SIG-M5 treated with dmso at 0.1 percent for 504 hours (cell line): ENCODE results near the gene PRDM16.
A peak's percentile ranks its signal among the peaks of the same experiment; 100 is the strongest.

Experiments
- DNase-seq: peaks from one replicate; lab custom pipeline; 2025; ENCODE audit not compliant: unreplicated experiment; lab: John Stamatoyannopoulos, UW

The PRDM16 gene

DNA sequence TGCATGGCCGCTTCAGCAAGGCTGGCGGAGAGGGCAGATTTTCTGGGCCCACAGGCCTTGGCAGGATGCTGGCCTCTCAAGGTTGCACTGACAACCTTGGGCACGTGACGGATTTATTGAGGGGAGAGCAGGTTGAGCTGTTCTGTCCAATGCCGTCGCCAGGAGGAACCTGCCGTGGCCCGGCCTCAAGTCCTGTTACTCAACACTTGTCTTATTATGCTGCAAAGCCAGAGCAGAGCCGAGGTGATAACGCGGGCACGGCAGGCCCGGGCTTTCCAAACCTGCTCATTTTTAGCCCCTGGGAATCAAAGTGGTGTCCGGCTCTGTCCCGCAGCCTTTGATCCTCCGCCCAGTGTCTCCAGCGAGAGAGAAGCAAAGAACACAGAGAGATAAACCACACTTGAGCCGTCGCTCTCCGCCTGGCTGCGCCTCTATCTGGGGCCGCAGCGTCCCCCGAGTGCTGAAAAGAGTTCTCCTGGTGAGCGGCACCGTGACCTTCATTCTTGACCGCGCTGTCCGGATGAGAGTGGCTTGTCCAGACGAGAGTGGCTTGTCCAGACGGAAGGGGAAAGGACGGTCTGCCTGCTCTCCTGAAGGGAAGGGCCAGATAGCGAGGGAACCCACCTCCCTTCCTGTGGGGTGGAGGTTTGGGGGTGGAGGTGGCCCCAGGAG, 223.2 kb downstream of the PRDM16 start:
- no peak for DNase-seq

DNA sequence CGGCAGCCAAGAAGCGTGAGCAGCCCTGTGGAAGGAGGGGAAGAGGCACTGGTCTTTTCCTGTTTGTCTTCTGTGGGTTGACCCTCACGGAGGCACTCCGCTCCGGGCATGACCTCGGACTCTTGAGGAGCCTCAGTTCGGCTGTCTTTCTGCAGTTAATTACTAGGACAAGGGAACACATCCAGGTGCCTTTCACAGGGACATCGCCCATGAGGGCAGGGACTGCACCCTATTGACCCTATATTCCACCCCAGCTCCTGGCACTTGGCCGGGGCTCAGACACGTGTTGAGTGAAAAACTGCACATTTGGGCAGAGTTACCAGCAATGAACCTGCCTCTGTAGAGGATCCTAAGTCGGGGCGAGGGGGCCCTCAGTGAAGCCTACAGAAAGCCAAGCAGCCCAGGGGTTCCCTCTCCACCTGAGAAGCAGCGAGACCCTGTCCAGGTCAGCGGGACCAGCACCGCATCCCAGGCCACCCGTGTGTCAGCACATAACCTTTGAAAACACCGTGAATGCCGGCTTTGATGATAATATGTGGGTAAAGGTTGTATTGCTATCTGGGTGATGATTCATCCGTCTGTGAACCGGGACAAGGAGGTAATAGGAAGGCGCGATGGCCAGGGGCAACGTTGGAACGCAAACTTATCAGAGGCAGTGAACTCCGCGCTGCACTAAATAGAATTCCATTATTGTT, 224.0 kb downstream of the PRDM16 start:
- no peak for DNase-seq

DNA sequence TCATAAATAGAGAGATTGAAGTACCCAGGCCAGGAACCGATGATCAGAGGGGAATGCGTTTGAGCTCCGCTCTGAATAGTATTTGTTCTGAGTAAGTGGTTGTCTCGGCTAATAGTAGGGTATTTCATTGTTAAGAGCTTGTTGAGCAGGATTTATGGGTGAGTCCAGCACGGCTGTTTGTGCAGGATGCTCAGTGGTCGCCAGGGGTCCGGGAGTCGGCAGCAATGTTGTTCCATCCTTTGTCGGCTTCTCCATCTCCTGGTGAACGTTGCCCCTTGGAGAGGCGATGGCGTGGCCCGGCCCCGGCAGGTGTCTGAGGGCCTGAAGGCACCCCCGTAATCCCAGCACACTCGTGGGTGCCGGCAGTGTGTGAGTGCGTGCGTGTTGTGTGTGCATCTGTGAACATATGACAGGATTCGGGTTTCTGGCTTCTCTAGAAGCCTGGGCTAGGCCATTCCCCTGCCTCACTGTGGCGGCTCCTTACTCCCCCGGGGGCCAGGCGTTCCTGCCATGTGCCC, 224.6 kb downstream of the PRDM16 start:
- DNase-seq = no peak

DNA sequence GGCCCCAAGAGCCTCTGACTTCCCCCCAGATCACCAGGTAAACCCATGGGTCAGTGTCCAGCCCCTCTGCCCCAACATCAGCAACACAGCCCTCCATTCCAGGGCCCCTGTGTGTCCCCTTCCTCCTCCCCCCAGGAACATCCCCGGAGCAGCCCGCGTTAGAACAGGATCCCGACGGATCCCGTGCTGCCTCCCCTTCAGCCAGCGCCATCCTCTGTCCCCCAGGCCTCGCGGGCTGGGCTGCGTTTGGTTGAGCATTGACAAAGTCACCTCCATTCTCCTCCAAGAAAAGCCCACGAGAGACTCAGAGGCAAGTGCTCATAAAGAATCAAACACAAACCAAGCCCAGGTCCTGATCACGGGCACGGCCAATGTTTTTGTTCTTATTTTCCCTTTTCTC, 225.4 kb downstream of the PRDM16 start:
- DNase-seq = no peak

DNA sequence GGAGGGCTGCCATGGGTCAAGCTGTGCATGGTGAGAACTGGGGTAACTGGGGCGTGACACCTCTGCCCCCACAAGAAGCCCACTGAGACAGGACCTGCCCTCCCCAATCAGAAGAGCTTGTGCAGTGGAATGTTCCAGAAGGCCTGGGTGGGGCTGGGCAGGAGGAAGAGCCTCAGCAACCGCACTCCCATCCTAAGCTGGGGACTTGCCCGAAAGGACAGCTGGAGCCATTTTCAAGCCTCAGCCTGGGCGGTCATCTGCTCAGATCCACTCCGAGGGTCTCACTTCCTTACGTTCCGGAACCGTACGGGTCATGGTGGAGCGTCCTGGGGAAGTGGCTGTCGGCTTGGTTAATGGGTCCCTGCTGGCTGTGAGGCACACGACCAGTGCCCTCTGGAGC, 226.8 kb downstream of the PRDM16 start:
- no peak for DNase-seq

DNA sequence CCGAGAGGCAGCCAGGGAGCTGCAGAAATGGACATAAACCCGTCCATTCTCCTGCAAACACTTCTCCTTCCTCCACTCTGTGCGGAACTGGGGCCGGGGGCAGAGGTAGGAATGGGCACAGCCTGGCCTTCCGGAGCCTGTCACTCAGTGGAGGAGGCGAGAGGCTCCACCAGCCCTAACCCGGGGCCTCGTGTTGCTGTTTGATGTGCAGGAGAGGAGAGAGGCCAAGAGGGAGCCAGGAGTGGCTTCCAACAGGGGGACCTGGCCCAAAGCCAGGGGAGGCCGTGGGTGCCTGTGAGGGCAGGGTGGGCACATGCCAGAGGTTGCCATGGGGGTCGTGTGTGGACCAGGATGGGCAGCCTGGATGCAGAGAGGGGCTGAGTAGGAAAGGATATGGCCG, 227.3 kb downstream of the PRDM16 start:
- DNase-seq = no peak

DNA sequence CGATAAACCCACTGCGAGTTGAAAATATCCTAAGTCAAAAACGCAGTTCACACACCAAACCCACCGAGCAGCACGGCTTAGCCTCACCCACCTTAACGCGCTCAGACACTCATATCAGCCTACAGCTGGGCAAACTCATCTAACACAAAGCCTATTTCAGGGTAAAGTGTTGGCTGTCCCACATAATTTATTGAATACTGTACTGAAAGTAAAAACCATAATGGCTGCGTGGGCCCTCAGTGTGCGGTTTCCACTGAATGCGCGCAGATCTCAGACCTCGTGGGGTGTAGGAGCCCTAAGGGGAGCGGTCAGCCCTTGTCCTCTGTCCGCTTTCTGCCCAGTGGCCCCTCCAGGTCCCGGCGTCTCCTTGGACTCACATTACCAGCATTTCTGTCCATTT, 227.8 kb downstream of the PRDM16 start:
- DNase-seq = no peak

DNA sequence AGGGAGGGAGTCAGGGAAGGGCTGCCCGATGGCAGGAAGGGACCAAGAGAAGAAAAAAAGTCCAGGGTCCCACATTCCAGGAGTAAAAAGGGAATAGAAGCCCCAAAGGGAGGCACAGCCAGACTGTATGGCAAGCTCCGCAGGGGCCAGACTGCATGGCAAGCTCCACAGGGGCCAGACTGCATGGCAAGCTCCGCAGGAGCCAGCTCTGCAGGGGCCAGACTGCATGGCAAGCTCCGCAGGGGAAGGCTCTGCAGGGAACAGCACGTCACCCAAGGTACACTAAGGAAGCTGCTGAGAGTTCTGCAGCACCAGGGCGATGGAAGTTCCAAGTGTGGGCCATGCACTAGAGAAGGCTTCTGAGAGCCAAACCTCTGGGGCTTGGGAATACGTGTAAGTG, 228.8 kb downstream of the PRDM16 start:
- DNase-seq = no peak

DNA sequence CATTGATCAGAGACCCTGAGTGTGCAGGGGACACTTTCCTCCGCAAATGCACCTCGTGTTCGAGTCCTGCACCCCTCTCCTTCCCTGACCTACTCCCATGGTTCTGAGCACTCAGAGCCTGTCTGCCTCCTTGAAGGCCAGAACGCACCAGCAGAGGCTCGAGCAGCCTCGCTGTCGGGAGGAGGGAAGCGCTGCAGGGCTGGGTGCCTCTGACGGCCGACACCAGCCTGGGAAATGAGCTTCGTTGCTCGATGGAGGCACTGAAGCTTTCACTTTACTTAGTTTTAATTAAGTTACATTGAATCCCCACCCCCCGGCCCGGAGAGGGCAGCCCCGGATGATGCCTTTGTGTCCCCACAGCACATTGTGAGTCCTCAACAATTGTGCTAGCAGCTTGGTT, 229.2 kb downstream of the PRDM16 start:
- DNase-seq = no peak

DNA sequence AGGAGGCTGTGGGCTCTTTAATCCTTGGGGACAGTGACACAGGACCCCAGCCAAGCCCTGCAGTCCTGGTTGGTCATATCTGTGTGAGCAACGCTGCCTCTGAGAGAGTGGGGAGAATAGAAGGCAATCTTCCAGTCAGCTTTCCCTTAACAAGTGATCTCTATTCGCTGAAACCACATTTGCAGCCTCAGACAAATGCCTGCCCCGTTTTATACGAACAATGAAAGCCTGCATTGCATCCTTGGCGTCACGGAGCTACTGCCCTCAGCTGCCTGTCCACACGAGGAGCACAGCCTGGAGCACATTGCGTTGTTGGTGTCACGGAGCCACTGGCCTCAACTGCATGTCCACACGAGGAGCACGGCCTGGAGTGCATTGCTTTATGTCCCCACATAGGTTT, 235.2 kb downstream of the PRDM16 start:
- DNase-seq = no peak

DNA sequence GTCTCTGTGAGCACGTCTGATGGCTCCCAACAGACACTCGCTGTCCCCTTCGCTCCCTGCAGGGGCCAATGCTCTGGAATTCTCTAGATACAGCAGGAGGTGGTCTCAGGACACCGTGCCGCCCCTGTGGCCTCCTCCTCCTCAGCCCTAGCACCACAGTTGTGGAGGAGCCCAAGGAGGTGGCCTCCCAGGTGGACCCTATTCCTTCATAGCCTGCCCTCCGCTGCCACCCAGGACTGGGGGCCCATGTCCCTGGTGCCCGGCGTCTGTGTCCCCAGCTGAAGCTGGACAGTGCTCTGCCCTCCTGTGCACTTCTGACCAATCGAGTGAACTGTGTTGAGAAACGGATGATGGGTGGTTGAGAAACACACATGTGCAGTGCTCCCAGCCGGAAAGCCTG, 235.7 kb downstream of the PRDM16 start:
- DNase-seq = no peak

DNA sequence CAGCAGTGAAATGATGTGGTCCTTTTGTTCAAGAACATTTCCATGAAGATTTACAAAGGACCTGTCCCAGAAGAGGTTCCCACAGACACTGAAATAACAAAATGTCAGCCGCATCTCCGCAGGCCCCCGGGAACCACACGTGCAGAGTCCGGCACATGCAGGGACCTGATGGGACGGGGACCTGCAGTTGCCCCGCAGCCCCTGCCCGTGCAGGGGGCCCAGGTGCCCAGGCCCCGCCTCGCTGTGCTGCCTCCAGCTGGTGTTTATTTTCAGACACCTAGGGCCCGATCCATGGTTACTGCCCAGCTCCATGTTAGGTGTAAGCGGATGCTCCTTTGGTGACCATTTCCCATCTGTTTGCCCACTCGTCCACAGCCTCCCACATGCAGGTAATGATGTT, 236.2 kb downstream of the PRDM16 start:
- no peak for DNase-seq

DNA sequence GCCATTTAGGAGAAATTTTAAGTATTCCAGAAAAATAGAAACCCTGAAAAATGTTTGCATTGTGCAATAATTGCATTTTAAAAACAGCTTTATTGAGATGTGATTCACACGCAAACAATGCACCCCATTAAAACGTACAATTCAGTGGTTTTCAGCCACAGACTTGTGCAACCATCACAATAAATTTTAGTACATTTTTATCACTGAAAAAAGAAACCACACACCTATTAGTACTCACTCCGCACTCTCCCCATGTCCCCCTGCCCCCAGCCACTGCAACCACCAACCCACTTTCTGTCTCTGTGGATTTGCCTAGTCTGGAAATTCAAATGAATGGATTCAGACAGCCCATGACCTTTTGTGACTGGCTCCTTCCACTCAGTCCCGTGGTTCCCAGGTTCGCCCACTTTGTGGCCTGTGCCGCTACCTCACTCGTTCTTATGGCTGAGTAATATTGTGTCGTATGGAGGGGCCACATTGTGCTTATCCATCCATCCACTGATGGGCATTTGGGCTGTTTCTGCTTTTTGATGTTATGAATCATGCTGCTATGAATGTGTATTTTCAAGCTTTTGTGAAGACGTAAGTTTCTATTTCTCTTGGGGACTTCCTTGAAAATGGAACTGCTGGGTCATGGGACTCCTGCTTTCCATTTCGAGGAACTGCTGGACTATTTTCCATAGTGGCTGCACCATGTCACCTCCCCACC, 237.7 kb downstream of the PRDM16 start:
- no peak for DNase-seq

DNA sequence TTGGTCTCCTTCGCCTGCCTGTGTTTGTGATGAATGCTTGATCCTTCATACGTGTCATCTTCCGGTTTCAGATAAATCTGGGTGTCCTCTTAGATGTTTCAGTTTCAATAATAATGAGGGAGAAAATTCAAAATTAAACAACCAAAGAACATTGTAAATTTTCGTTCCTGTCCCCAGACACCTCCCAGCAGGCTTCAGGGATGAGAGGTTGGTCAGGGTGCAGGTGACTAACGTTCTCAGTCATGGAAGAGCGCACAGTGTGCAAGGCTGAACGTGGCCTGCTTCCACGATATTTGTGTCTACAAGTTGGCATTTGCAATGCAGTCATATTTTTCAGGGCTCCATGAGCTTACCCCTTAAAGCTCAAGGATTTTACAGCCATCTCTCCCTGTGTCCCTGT, 238.4 kb downstream of the PRDM16 start:
- no peak for DNase-seq

DNA sequence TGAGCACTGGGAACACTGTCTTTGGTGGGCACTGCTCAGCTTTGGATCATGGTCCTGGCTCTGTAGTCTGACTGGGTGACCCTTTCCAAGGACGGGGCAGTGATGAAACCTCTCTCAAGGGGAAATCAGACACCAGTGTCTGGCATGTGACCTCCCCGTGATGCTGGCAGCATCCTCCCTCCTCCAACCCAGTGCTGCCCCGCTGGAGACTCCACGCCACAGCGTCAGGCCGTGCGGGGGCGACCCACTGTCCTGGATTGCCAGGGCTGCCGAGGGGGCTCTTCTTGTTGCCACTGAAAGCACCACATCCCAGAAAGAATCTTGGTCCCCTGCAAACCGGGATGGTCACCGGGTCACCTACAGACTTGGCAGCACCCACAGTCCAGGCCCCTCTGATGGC, 239.1 kb downstream of the PRDM16 start:
- DNase-seq = no peak

DNA sequence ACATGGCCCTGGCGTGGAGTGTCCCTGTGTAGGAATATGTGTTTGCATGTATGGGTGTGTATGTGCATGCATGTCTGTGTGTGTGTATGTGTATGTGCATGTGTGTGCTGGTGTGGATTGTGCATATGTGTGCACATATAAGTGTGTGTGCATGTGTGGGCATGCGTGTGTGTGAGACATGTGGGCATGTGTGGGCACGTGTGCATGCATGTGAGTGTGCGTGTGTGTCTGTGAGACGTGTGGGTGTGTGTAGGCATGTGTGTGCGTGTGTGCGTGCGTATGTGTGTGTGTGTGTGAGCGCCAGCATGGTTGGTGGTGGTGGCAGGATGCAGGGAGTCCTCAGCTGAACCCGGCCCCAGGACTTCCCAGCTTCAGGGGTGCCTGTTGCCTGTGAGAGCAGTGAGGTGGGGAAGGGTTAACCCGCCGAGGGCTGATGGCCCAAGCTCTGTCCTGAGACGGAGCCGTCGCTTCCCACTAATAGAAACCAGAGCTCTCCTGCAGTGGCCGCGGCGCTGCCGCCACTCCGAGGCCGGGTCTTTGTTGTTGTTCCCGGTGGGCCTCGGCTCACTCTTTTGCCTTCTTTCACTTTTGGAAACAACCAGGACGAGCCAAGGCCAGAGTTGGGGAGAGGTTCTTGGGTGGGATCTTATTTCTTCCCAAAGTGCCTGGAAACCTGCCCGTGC, 241.9 kb downstream of the PRDM16 start:
- no peak for DNase-seq

DNA sequence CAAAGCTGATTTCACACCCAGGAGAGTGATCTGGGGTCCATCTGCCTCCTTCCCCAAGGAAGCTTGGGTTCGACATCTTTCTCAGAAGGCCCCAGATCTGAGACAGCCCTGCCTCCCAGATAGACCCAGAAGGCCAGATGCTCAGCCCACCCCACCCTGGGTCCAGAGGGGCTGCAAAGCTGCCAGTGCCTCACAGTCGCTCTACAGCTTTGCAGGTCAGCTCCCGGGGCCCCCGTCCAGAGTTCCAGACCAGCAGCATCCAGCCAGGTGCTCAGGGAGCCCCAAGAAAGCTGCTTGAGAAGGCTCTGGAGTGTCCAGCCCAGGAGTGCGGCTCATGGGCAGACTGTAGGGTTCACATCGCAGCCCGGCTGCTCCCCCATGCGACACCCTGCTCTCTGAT, 242.7 kb downstream of the PRDM16 start:
- DNase-seq = no peak

DNA sequence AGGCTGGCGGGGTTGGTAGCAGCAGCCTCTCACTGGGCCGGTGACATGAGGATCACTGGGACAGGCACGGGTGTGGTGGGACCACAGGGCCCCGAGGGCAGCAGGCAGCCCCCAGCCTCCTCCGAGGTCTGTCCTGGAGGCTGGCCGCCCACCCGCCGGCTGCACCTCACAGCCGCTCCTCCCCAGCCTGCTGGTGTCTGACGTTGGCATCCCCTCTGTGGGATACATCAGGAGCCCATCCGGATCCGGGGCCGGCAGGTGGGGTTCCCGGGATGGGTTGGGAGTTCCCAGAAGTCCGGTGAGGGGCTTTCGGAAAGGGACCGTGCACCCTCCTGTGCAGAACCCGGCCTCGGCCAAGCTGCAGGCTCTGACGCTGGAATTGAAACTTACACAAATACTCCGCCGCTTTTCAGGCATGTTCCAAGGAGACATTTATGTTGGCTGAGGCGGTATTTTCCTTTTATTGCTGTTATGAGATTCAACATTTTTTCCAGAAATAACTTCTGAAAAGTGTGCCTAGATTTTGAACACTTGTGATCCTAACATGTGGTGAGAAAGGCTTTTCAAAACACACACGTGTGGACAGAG, 243.4 kb downstream of the PRDM16 start:
- DNase-seq = no peak

DNA sequence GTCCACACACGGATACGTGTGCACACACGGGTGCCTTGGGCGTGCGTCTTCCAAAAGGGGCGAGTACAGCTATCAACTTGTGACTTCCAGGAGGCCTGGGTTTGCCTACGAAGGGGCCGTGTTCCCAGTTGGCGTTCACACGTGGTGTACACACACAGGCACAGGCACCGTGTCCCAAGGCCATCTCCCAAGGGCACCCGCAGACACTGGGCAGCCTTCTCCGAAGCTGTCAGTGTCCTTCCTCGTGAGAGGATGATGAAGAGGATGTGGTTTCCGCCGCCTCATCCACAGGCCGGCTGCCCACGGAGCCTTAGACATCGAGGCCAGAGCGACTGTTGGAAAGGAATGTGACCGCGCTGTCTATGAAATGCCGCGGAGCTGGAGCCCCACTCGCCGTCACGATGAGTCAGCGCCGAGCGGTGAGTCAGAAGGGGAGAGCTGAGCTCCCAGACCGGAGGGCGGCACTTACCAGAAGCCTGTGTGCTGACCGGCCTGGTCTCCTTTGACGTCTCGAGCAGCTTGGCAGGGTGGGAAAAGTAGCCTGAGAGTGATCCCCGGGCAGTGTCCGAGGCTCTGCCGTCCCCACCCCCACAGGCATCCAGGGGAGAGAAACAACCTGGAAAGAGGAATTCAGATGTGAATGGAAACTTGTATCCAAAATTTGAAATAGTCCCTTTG, 244.0 kb downstream of the PRDM16 start:
- peak; percentile 15 for DNase-seq

DNA sequence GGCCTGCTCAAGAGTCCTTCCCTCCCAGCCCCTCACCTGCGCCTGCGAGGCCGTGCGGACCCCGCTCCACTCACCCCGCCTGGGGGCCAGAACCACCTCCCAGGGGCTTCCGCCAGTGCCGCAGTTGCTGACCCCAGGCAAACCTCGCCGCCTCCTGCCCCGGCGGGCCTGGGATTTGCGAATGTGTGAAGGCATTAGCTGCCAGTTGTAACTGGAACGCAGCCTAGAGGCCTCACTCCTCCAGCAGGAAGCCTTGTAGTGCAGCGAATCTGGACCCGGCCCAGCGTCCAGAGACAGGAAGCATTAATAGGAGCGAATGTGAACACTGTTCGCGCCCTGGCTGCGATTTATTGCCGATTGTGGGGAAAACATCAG, 244.6 kb downstream of the PRDM16 start:
- no peak for DNase-seq
